Measurements from ENCODE around the gene RIPOR1.
A peak's percentile ranks its signal among the peaks of the same experiment; 100 is the strongest.
"Not testable (repeated sequence)": the region's sequence is repeated elsewhere in the genome, so short reads cannot be mapped to it uniquely, and the experiment has no call there.

The RIPOR1 gene

GRCh38 chr16:67533024-67533560 is 4.5 kb downstream of the RIPOR1 start:
- POLR2A ChIA-PET = no interaction called here

DNA sequence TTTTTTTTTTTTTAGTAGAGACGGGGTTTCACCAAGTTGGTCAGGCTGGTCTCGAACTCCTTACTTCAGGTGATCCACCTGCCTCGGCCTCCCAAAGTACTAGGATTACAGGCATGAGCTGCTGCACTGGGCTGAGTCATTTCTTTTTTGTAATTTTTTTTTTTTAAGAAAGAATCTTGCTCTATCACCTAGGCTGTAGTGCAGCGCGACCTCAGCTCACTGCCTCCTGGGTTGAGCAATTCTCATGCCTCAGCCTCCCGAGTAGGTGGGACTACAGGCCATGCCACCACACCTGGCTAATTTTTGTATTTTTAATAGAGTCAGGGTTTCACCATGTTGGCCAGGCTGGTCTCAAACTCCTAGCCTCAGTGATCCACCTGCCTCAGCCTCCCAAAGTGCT is 5.4 kb downstream of the RIPOR1 start:
- ChIA-PET POLR2A (interaction anchor here (0.6 kb wide), 1 partner anchor 54 kb away, joined by 3 read pairs; no protein-coding TSS in a partner anchor), CTCF (interaction anchor here (2.4 to 20.3 kb wide), 5 partner anchors 12 to 131 kb away, joined by 7 to 357 read pairs (median 65); partner anchors contain the start of genes ACD, ATP6V0D1, C16orf86 and CARMIL2)
- not testable (repeated sequence) for DNase-seq (ENCODE audit: extremely low spot score)

More at GRCh38 chr16:67533024-67533560, 4.5 kb downstream of the RIPOR1 start:
- TF ChIP-seq, protein P1, sequence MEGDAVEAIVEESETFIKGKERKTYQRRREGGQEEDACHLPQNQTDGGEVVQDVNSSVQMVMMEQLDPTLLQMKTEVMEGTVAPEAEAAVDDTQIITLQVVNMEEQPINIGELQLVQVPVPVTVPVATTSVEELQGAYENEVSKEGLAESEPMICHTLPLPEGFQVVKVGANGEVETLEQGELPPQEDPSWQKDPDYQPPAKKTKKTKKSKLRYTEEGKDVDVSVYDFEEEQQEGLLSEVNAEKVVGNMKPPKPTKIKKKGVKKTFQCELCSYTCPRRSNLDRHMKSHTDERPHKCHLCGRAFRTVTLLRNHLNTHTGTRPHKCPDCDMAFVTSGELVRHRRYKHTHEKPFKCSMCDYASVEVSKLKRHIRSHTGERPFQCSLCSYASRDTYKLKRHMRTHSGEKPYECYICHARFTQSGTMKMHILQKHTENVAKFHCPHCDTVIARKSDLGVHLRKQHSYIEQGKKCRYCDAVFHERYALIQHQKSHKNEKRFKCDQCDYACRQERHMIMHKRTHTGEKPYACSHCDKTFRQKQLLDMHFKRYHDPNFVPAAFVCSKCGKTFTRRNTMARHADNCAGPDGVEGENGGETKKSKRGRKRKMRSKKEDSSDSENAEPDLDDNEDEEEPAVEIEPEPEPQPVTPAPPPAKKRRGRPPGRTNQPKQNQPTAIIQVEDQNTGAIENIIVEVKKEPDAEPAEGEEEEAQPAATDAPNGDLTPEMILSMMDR (IDR thresholded peaks at IDR 0.05; ENCODE audit: control extremely low read depth, extremely low read depth, low read depth, missing control alignments) = no peak
- no peak for DNase-seq (ENCODE audit: extremely low spot score)
- CTCF ChIA-PET = interaction anchor here (1.2 to 20.3 kb wide), 6 partner anchors 12 to 132 kb away, joined by 4 to 357 read pairs (median 38); partner anchors contain the start of genes ACD, ATP6V0D1, C16orf86 and CARMIL2

DNA sequence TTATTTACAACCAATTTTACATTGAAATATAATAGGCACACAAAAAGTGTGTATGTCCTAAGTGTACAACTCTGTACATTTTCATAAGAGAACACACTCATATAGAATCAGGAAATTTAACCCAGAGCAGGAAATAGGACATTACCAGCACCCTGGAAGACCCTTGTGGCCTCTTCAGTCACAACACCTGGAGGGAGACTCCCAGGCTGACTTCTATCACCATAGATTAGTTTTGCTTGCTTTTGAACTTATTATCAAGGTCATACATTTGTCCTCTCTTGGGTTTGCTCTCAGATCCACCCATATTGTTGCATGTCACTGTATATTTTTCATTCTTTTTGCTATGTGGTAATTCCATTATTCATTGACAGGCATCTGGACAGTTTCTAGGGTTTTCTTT is 5.8 kb downstream of the RIPOR1 start:
- no peak for DNase-seq (ENCODE audit: extremely low spot score)
- ChIA-PET CTCF (interaction anchor here (1.6 to 20.3 kb wide), 6 partner anchors 11 to 130 kb away, joined by 4 to 357 read pairs (median 56); partner anchors contain the start of genes ACD, ATP6V0D1, C16orf86 and ENKD1), POLR2A (interaction anchor here (0.6 kb wide), 1 partner anchor 54 kb away, joined by 3 read pairs; no protein-coding TSS in a partner anchor)
- TF ChIP-seq, protein P1 (IDR thresholded peaks at IDR 0.05; ENCODE audit: control extremely low read depth, extremely low read depth, low read depth, missing control alignments) = no peak

GRCh38 chr16:67535201-67535600 is 6.6 kb downstream of the RIPOR1 start:
- no peak for DNase-seq (ENCODE audit: extremely low spot score)
- ChIA-PET CTCF (interaction anchor here (1.6 to 20.3 kb wide), 6 partner anchors 10 to 129 kb away, joined by 4 to 357 read pairs (median 30); partner anchors contain the start of genes ACD, C16orf86, CTCF and ENKD1), POLR2A (no interaction called here)

GRCh38 chr16:67537270-67537635 is 8.6 kb downstream of the RIPOR1 start:
- CTCF ChIA-PET = interaction anchor here (0.8 to 20.3 kb wide), 13 partner anchors 7 to 279 kb away, joined by 3 to 357 read pairs (median 8); partner anchors contain the start of genes ACD, ATP6V0D1, C16orf86 and ENKD1
- POLR2A ChIA-PET = interaction anchor here (1.3 to 1.7 kb wide), 2 partner anchors 16 to 24 kb away, joined by 4 to 5 read pairs; no protein-coding TSS in a partner anchor
- DNase-seq (ENCODE audit: extremely low spot score) = peak; percentile 72
- TF ChIP-seq, protein P1 (IDR thresholded peaks at IDR 0.05; ENCODE audit: control extremely low read depth, extremely low read depth, low read depth, missing control alignments) = no peak

More at GRCh38 chr16:67535201-67535600, 6.6 kb downstream of the RIPOR1 start:
- TF ChIP-seq, protein P1 (IDR thresholded peaks at IDR 0.05; ENCODE audit: control extremely low read depth, extremely low read depth, low read depth, missing control alignments) = no peak

GRCh38 chr16:67537636-67538591 is 9.3 kb downstream of the RIPOR1 start:
- POLR2A ChIA-PET = interaction anchor here (1.3 to 1.7 kb wide), 2 partner anchors 17 to 24 kb away, joined by 4 to 5 read pairs; no protein-coding TSS in a partner anchor
- CTCF ChIA-PET = interaction anchor here (0.8 to 20.3 kb wide), 14 partner anchors 7 to 279 kb away, joined by 3 to 357 read pairs (median 6); partner anchors contain the start of genes ACD, ATP6V0D1, C16orf86 and ENKD1
- peak; percentile 86 for DNase-seq (ENCODE audit: extremely low spot score)
- TF ChIP-seq, protein P1 (IDR thresholded peaks at IDR 0.05; ENCODE audit: control extremely low read depth, extremely low read depth, low read depth, missing control alignments) = no peak

Data from GM10248 (cell line).